RPMI8226 (cell line): ENCODE data around the gene TNFSF8.

ENCODE experiments used
- DNase-seq: peaks from one replicate; pipeline ENCODE4 v3.0.0-alpha.2; 2015

Gene TNFSF8

DNA sequence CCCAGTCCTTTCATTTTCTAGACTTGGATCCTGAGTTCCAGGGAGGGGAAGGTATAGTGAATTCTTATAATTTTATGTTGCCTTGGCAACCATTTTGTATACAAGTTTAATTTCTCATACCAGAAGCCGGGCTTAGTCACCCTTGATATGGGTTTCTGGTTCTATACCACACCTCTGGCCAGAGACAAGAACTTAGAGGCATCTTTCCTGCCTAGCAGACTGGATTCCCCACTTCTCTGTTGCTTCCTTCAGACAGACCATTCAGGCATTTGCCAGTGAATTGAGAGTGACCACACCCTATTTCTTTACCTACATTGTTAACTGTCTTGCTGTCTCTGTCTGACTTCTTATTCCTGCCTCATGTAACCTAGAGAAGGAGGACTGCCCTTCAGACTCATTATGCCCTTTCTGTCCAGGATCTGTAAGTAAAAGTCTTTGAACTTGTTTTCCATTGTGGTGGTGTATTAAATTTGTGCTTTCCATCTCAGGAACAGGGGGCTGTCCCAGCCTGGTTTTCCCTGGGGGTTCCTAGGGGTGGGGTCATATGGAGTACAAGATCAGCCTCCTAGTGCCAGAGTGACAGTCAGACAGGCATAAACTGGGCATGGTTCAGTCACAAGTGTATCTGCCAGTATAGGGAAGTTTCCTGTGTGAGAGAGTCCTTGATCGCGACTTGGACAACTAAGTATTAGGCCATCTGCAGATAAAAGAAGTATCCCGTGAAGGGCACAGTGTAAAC, 27.4 kb downstream of the TNFSF8 start:
- DNase-seq, result no peak

DNA sequence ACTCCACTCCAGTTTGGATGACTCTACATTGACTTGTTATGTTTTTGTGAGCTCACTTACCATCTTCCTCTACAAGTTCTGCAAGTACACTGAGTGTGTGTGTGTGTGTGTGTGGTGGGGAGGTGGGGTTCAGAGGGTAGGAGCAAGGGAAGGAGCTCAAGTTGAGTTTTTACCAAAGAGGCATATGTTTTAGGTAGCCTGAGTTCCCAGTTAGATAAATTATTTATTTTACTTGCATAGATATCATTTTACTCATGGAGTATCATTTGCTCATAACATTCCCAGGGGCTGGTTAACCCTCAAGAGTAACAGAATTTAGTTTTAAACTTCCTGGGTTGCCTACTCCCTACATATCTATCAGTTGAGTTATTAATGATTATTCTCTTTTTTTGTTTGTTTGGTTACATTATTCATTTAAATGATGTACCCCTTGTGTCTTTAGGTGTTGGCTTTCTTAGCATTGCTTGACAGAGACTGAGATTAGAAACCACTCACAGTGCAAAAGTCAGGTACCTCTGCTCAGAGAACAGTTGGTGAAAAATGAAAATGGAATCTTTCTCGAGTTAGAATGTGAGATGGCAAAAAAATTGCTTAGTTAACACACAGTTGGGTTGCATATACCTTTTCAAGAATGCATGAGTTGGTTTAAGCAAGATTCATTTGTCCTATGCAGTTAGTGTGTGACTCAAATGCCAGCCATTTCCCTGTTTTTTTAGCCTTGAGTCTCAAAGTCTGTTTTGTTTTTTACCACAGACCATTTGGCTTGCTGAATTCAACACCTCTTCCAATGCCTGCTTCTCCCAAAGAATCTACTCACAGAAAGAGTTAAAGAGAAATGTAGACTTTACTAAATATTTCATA, 29.2 kb downstream of the TNFSF8 start:
- peak; percentile 31 for DNase-seq

DNA sequence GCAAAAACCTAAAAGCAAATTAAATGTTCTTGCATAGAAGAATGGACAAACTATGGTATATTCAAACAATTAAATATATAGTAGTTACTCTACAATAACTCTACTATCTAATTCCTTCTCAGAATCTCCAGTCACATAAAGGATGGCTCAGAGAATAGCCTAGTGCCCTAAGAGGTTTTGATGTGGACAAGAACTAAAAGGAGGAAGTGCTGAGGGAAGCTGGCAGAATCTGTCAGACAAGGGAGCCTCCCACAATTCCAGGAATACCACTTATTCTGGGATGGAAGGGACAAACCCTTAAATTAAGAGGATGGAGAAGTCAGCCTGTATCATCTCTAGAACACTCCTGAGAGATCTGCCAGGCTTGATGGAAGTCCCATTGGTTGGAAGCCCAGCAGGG, 30.4 kb downstream of the TNFSF8 start:
- DNase-seq, result no peak

DNA sequence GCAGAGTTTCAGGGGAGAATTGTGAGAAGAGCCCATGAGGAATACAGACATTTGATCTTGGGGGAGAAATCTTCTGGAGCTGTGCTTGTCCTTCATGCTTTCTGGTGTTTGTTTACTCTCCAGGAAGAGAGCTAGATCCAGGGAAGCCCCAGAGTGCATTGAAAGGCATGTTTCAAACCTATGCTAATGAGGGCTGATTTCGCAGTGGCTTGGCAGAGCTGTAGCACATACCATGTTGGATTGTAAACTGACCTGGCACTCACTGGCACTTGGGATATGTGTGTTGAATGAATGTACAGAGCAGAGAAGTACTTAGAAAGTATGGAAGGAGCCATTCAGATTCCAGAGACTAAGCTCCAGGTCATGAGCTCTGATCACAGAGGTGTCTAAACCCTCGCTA, 30.9 kb downstream of the TNFSF8 start:
- DNase-seq, result no peak

DNA sequence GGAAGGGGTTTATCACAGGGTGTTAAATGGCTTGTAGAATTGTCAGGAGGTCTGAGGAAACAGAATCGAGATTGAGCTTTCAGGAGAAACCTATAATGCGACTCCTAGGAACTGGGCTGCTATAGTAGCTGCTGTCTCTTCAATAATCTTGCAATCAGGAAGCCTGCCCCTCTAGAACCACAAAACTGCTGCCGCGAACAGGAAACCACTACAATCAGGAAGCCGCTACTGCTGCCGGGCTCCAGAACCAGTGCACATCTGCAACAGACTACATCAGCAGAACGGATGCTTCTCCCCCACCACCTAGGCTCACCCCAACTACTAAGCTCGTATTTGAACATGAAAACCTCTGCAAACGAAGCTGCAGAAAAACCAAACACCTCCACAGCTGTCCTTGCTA, 31.6 kb downstream of the TNFSF8 start:
- DNase-seq, result peak; percentile 80

DNA sequence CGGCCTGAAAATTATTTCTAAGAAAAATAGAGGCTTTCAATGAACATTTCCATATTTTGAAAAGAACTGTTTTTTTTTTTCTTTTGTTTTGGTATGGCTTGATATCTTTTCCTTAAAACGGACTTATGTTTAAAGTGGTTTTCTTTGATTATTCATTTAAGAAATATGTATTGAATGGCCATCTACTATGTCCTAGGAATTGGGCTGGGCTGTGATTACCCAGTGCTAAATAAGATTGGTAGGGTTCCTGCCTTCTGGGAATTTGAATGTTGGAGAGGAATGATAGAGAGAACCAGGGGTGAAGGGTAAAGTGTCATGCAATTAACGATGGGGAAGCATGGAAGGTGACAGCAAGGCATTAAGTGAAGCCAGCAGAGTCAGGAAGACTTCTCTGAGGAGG, 33.2 kb downstream of the TNFSF8 start:
- no peak for DNase-seq

DNA sequence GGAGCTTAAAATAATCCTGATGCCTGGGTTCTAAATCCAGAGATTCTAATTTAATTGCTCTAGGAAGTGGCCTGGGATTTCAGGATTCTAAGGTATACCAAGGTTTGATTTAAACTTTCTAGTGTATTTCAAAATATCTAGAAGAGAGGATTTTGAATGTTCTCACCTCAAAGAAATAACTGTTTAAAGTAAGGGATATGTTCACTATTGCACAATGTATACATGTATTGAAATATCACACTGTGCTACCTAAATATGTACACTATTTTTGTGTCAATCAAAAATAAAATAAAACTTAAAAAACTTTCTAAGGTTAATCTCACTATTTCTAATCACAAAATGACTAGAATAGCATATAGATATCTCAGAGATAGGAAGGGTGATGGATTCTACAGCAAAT, 34.0 kb downstream of the TNFSF8 start:
- no peak for DNase-seq

DNA sequence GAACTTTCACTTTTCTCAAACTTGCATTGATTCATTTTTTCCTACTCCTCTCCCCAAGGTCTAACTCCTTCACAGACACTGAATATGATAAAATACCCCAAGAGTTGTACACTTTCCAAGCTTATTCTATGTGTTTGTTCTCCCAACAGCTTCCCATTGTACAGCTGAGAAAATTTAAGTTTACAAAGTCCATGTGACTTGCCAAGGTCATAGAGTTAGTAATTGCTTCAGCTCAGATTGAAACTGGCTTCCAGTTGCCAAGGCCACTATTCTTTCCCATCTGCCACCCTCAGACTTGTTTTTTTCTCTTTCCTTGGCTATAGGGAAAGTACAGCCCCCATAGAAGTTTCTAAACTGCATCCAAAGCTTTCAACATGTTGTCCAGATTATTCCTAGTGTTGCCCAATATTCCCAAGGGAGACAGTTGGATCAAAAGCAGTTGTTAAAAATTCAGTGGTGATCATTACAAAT, 34.8 kb downstream of the TNFSF8 start:
- DNase-seq, result no peak

DNA sequence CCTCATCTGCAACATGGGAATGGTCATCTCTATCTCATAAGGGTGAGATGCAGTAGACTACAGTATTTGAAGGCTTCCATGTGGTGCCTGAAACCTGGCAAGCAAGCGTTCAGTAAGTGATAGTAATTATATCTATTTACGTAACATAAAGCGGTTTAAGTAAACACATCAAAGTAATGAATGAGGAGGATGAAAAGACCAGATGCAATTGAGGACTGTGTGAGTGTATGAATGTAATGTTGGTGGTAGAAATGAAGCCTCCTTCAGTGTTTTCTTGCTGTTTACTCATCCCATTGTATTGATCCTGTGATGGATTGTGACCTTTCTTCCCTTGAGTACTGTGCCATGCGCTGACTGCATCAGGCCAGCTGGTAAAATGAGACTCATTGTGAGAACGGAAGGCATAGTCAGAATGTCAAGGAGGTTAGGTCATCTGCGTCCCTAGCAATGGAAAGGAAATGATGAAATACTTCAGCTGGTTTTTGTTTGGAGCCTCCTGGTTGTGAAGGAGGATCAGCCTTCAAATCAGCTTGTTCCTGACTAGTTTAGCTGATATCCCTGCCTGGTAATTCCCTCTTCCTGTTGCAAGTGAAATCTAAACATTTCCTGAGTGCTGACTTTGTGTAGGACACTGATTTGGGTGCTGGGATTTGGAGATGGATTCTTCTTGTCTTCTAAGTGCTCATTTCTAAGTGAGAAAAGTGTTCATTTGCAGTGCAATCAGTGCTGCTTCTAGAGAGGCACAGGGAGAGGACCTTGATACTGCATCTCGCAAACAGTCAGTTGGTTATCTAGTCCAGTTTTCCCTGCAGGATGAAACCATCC, 35.6 kb downstream of the TNFSF8 start:
- no peak for DNase-seq

DNA sequence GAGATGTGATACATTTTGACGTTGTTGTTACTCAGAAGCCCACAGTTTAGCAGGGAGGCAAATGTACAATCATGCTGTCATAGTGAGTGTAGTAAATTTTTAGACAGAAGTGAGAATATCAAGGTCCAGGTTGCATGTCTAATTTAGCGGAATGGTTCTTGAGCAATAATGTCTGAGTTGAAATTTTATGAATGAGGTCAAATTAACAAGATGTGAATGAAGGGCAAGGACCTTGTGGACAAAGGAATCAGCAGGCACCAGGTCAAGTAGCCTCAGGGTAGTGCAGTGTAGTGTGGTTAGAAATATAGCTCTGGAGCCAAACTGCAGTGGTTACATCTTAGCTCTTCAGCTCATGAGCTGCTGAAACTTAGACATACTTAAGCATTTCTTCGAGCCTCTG, 36.2 kb downstream of the TNFSF8 start:
- DNase-seq, result no peak

DNA sequence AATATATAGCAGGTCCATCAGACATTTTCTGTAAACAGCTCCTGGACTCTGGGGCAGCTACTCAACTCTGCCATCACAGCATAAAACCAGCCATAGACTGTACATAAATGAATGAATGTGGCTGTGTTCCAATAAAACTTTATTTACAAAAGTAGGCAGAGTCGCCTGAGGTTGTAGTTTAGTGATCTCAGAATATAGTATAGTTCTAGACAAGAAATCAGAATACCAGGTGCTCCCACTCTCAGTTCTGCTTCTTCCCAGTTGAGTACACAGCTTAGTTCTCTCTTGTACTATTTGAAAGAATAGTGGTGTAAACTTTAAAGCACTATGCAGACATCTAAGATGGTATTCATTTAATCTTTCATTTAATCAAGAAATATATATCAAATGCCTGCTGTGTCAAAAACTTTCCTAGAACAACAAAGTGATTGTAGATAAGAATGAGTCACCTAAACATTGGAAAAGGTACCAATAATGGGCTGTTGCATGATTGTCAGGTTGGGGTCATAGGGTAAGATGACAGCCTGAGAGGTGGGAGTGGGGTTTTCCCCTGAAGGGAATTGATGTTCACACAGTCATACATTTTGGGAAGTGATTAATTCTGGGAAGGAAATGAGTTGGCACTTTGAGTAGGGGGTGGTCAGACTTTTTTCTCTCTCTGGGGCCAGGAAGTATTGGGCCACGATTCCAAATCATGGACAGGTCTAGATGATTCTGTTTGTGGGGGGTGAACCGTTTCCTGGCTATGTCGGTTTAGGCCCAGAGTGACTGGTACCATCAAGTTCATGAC, 37.0 kb downstream of the TNFSF8 start:
- peak; percentile 42 for DNase-seq

DNA sequence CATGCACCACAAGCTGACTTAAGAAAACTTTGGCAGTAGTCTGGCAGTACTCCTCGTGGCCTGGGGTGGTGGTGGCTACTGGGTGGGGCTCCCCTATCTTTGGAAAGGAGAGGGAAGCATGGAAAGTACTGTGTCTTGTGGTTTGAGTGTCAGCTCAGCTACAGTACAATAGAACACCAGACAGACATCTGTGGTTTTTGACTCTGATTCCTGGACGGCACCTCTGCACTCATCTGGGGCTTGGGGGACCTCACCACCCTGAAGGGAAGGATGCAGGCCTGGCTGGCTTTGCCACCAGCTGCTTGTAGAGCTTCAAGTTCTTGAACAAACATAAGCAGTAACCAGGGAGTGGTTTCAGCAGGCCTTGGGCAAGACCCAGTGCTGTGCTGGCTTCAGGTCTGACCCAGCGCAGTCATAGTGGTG, 40.6 kb downstream of the TNFSF8 start:
- peak; percentile 53 for DNase-seq

DNA sequence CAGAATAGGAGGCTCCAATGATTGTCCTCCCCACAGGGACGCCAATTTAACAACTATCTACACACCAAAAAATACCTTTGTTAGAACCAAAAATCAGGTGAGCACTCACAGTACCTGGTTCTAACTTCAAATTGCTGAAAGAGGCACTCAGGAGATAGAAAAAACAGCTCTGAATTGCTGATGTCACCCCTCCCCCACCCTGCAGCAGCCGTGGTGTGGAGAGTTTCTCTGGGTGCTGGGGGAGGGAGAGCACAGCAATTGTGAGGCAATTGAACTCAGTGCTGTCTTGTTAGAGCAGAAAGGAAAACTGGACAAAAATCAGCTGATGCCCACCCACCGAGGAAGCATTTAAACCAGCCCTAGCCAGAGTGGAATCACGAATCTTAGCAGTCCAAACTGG, 41.8 kb downstream of the TNFSF8 start:
- peak; percentile 46 for DNase-seq

DNA sequence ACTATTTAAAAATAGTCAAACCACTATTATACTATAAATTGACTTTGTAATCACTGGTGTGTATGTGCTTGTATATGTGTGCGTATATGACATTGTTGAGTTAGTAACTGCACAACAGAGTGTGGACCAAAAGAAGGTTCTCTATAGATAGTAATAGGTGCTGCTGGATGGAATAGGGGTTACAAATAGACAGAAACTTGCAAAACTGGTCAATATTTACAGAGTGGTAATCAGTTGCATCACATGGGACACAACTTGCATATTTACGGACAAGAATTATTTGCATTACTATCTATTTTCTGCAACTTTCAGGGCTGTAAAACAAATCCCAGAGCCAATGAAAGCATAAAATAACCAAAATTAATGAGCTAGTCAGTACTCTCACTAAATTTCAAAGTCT, 42.4 kb downstream of the TNFSF8 start:
- DNase-seq, result no peak

DNA sequence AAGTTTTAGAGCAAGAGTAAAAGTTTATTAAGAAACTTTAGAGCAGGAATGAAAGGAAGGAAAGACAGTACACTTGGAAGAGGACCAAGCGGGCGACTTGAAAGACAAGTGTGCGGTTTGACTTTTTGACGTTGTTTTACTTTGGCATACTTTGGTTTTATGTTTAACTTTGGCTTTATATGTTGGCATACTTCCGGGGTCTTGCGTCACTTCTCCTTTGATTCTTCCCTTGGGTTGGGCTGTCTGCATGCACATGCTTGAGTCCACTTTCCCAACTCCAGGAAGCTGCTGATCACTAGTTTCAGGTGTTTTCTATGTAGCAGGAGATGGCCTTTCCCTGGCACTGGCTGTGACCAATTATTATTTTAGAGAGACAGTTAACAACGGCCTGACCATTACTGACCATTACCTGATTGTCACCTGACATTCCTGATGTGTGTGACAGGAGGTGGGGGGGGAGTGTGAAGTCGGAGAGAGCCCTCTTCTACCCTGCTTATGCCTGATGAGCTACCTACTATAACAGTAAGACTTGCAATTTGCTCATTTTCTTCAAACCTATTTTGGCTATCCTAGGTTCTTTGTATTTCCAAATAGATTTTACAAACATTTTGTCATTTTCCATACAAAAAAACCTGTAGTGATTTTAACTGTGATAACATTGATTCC, 45.5 kb downstream of the TNFSF8 start:
- no peak for DNase-seq

DNA sequence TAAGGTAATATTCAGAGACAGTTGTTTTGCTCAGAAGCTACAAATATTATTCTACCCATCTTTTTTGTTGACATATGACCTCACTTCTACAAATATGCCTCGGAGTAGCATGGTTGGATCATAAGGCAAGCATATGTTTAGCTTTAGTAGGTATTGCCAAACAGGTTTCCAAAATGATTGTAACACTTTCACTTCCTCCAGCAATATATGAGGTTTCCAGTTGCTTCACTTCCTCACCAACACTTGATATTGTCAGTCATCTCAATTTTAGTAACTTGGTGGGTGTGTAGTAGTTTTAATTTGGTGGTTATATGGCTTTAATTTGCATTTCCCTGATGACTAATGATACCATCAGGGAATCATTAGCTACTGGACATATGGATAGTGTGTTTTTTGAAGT, 46.7 kb downstream of the TNFSF8 start:
- DNase-seq, result no peak

DNA sequence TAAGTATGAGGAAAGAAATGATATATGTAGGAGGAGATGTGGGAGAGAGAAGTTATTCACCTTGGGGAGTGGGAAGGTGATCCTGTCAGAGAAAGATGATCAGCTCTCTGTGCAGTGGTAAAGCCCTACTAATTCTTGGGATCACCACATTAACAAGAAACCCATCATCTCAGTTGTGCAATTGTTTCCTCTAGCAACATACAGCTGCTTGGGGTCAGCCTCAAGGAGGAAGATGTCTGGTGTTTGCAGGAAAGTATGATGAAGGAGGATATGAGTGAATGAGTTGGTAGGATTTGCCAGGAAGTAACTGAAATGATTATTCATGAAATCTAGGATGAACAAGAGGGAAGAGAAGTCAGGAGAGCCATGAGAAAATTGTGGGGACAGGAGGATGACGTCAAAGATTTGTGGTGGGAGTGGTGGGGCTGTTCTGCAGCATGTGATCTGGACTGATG, 50.1 kb downstream of the TNFSF8 start:
- DNase-seq, result no peak

DNA sequence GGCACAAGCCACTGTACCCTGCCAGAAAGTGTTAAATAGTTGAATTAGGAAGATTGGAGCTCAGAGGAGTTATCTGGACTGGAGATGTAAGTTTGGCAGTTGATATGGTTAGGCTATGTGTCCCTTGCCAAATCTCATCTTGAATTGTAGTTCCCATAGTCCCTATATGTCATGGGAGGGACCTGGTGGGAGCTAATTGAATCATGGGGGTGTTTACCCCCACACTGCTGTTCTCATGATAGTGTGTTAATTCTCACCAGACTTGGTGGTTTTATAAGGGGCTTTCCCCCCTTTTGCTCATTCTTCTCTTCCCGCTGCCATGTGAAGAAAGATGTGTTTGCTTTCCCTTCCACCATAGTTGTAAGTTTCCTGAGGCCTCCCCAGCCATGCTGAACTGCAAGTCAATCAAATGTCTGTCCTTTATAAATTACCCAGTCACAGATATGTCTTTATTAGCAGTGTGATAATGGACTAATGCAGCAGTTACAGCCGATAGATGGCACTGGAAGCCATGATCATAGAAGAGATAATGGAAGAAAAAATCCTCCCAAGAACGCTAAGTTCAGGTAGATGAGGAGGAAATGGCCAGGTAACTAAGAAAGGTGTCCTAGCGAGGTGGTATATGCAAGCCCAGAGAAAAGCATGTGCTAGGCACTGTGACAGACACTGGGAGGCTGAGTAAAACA, 51.4 kb downstream of the TNFSF8 start:
- DNase-seq, result peak; percentile 44

DNA sequence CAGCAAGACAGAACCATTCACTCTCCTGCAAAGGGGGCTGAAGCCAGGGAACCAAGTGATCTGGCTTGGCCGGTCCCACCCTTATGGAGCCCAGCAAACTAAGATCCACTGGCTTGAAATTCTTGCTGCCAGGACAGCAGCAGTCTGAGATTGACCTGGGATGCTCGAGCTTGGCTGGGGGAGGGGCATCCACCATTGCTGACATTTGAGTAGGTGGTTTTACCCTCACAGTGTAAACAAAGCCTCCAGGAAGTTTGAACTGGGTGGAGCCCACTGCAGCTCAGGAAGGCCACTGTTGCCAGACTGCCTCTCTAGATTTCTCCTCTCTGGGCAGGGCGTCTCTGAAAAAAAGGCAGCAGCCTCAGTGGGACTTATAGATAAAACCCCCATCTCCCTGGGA, 60.5 kb downstream of the TNFSF8 start:
- DNase-seq, result peak; percentile 8

DNA sequence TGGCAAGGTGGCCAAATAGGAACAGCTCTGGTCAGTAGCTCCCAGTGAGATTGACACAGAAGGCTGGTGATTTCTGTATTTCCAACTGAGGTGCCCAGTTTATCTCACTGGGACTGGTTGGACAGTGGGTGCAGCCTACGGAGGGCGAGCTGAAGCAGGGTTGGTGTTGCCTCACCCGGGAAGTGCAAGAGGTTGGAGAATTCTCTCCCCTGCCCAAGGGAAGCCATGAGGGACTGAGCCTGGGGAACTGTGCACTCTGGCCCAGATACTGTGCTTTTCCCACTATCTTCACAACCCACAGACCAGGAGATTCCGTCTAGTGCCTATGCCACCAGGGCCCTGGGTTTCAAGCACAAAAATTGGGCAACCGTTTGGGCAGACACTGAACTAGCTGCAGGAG, 61.0 kb downstream of the TNFSF8 start:
- no peak for DNase-seq

DNA sequence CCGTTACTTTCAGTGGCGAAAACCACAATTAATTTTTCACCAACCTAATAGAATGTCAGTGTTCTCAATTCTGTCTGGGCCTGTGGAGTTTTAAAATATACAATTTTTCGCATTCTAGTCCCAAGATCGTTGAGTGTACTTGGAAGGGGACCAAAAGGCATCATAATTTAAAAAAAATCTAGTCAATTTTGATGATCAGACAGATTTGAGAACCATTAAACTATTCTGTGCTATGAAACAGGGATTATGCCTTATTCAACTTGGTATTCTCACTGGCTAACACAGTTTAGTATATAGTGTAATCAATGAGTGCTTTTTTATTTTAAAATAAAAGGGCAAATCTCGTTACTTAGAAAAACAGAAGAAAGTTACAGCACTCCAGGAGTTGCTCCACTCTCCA, 63.1 kb downstream of the TNFSF8 start:
- DNase-seq, result no peak
